GM18511 (cell line): Measurements from ENCODE around the gene ARVCF.

Experiments
- ATAC-seq: cut with Tn5 transposase; IDR thresholded peaks from one replicate; pipeline ENCODE4 v1.9.1; 2021; ENCODE audit warnings: mild to moderate bottlenecking, moderate library complexity; ENCODE audit not compliant: unreplicated experiment

The ARVCF gene, protein sequence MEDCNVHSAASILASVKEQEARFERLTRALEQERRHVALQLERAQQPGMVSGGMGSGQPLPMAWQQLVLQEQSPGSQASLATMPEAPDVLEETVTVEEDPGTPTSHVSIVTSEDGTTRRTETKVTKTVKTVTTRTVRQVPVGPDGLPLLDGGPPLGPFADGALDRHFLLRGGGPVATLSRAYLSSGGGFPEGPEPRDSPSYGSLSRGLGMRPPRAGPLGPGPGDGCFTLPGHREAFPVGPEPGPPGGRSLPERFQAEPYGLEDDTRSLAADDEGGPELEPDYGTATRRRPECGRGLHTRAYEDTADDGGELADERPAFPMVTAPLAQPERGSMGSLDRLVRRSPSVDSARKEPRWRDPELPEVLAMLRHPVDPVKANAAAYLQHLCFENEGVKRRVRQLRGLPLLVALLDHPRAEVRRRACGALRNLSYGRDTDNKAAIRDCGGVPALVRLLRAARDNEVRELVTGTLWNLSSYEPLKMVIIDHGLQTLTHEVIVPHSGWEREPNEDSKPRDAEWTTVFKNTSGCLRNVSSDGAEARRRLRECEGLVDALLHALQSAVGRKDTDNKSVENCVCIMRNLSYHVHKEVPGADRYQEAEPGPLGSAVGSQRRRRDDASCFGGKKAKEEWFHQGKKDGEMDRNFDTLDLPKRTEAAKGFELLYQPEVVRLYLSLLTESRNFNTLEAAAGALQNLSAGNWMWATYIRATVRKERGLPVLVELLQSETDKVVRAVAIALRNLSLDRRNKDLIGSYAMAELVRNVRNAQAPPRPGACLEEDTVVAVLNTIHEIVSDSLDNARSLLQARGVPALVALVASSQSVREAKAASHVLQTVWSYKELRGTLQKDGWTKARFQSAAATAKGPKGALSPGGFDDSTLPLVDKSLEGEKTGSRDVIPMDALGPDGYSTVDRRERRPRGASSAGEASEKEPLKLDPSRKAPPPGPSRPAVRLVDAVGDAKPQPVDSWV

GRCh38 chr22:20016734-20017621 lies at the start of gene ARVCF:
TSS of gene ARVCF (minus strand) at chr22:20016823. CDS start at chr22:19990794, 26,029 bp downstream.
- ATAC-seq = peak; percentile 60

GRCh38 chr22:20065896-20066616 lies 49.4 kb upstream of the ARVCF start:
- no peak for ATAC-seq

DNA sequence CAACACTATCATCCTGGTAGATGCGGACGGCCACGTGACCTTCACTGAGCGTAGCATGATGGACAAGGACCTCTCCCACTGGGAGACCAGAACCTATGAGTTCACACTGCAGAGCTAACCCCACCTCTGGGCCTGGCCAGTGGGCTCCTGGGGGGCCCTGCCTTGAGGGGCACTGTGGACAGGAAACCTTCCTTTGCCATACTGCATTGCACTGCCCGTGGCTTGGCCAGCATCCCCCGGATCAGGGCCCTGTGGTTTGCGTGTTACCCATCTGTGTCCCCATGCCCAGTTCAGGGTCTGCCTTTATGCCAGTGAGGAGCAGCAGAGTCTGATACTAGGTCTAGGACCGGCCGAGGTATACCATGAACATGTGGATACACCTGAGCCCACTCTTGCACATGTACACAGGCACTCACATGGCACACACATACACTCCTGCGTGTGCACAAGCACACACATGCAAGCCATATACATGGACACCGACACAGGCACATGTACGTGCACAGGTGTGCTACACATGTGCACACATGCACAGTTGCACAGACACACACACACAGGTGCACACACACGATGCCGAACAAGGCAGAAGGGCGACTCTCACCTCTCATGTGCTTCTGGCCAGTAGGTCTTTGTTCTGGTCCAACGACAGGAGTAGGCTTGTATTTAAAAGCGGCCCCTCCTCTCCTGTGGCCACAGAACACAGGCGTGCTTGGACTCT lies 48.1 kb upstream of the ARVCF start:
- ATAC-seq = no peak

GRCh38 chr22:20064140-20064480 lies 47.5 kb upstream of the ARVCF start:
- ATAC-seq = no peak

DNA sequence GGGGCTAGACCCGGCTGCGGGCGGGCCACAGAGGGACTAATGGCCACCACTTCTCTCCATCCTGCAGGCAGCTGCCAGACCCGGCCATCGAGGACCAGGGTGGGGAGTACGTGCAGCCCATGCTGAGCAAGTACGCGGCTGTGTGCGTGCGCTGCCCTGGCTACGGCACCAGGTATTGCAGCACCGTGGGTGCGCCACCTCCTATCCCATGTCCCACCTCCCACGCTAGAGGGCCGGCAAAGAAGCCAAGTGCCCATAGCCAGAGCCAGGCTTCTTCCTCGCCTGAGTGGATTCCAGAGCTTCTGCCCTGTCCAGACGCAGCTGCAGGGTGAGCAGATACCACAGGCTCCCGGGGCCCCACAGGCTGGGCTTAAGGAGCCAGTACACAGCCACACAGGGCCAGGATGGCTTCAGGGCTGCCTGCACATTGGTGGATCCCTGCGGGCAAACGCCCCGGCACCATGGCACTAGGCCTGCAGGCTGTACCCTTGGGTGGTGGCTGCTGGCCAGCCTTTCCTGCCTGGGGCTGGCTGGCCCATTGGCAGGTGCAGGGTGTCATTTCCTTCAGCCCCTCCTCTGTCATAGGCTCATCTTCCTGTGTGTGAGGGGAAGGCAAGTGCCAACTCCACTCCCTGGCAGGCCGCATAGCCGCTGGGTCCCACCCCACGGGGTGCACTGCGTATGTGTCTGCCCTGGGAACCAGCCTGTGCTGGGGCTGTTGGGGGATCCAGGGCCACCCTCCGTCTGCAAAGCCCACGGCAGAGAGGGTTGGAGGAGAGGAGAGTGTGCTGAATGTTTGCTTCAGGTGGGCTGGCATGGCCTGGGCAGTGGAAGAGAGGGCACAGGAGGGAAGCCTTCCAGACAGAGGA lies 46.9 kb upstream of the ARVCF start:
- ATAC-seq = no peak

DNA sequence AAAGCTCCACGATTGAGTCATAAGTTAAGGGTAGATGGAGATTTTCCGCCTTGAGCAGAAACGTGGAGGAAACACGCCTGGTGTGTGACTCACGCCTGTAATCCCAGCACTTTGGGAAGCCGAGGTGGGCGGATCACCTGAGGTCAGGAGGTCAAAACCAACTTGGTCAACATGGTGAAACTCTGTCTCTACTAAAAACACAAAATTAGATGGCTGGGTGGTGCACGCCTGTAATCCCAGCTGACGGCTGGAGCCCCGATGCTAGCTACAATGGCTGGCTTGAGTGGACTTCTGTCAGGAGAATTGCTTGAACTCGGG lies 46.1 kb upstream of the ARVCF start:
- ATAC-seq = no peak

GRCh38 chr22:20062043-20062765 lies 45.6 kb upstream of the ARVCF start:
- ATAC-seq = no peak

DNA sequence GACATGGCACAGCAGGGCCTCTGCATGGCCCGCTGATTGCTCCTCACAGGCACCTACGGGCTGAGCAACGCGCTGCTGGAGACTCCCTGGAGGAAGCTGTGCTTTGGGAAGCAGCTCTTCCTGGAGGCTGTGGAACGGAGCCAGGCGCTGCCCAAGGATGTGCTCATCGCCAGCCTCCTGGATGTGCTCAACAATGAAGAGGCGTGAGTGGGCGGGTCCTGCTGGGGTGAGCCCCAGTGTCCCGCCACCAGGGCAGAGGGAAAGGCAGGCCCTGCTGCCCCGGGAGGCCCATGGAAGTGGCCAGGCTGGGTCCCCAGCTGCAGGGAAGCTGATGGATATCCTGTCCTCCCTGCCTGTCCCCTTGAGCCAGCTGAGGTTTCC lies 44.8 kb upstream of the ARVCF start:
- ATAC-seq = no peak

- ATAC-seq = no peak
Measured at GRCh38 chr22:20060700-20061480, 44.3 kb upstream of the ARVCF start.

DNA sequence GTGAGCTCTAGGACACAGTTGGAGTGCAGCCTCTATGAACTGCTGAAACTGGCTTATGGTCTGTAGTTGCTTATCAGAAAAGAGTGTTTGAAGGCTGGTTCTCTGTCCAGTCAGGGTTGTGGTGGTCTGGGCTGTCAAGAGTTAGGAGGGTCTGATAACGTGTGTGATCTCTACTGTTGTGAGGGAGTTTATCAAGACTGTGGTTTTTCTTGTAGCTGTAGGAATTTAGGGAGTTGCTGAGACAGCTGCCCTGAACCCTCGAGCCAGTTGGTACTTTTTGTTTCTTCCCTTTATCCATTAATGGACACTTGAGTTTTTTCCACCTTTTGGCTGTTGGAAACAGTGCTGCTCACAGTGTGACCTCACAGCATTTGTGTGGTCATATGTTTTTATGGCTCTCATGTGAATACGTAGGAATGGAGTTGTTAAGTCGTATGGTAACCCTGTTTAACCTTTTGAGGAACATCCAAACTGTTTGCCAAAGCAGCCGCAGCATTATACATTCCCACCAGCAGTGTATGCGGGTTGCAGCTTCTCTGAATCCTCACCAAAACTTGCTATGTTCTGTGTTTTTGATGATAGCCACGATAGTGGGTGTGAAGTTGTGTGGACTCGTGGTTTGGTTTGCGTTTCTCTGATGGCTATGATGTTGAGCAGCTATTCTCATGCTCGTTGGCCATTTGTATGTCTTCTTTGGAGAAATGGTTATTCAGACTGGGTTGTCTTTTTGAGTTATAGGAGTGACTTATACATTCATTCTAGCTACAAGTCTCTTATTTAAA lies 42.6 kb upstream of the ARVCF start:
- ATAC-seq = no peak

GRCh38 chr22:20057596-20058268 lies 41.1 kb upstream of the ARVCF start:
- ATAC-seq = no peak

DNA sequence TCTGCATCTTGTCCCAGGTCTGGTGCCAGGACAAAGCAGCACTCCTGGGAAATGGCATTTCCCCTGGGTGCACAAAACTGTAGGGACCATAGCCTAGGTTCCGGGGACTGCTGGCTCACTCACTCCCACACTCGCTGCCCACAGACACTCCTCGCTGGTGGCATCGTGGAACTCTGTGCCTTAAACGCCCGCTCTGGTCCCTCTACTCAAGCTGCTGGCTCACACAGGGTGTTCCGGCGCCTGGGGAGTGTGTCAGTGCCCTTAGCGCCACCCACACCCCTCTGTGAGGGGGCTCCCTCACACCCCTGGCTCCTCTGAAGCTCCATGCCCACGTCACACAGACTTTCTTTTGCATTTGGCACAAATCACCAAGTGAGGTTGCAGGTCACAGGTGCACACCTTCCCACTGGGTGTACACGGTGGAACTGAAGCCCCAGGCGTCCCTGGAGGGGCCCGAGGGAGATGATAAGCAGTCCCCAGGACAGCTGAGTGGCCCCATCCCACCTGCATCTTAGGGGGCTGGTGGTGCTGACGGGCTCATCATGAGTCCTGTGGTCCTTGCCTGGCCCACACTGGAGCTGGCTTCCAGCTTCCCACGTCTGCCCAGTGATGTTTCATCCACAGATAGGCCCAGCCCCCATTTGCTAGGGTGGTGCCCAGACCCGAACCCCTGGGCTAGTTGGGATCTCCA lies 40.2 kb upstream of the ARVCF start:
- ATAC-seq = no peak

GRCh38 chr22:20056161-20056560 lies 39.5 kb upstream of the ARVCF start:
- no peak for ATAC-seq

- no peak for ATAC-seq
Measured at GRCh38 chr22:20055654-20056053, 39.0 kb upstream of the ARVCF start.

DNA sequence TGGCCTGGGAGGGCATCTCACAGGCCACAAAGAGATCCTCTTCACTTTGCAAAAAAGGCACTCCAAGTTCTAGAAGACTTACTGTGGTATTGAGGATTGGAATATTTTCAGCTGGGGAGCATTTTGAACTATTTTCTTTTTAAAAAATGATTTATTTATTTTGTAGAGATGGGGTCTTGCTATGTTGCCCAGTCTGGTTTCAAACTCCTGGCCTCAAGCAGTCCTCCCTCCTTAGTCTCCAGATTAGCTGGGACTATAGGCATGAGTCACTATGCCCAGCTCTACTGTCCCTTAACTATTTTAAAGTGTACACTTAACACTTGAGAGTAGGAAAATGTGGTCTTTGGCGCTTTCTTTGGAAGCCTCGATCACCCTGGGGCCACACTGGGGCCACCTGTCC lies 38.5 kb upstream of the ARVCF start:
- no peak for ATAC-seq

GRCh38 chr22:20054485-20054884 lies 37.9 kb upstream of the ARVCF start:
- no peak for ATAC-seq
